Jurkat, Clone E6-1 (cell line): ENCODE results near the gene ZNF219.

ENCODE experiments used
- DNase-seq: peaks from one replicate; pipeline ENCODE4 v3.0.0-alpha.2; 2011; ENCODE audit warnings: low read depth, low spot score
- H3K4me3 ChIP-seq: 2 replicates; pipeline ENCODE4 v1.5.1; 2011; ENCODE audit warnings: mild to moderate bottlenecking, low read length, control low read depth, moderate library complexity

Gene ZNF219

GRCh38 chr14:21072031-21072473 is 26.4 kb downstream of the ZNF219 start:
- no peak for DNase-seq
- no peak overlapping the region for H3K4me3 ChIP-seq

DNA sequence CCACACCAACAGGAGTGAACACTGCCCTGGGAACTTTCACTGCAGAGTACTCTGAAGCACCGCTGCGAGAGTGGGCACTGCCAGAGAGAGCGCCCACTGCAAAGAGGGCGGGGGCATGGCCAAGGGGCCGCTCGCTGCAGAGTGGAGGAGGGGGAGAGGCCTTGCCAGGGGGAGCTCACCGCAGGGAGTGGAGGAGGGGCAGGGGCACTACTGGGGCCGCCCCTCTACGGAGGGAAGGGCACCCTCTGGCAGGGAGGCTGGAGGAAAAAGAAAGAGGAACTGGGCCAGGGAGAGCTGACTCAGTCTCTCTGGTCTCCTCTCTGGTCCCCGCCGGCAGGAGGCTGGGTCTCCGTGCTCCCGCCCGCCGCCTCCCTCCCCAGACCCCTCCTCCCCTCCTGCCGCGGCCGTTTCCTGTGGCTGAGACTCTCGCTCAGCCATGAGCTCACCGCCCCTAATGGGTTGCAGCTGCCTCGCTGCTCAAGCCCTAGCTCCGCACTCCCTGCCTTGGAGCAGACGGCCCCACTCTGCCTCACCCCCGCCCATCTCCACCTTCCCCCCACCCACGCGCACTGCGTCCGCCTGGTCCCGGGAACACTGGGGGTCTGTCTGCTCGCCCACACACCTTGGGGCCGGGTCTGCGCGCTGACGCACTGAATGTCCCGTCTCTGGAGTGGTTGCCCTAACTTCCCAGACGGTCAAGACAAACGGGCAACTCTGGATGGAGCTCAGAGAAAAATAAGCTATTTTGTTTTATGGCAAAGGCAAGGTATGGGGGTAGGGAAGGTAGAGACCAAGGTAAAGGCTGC is 27.0 kb downstream of the ZNF219 start:
- DNase-seq: peak; percentile 20
- peak overlapping the region; percentile 35 for H3K4me3 ChIP-seq

DNA sequence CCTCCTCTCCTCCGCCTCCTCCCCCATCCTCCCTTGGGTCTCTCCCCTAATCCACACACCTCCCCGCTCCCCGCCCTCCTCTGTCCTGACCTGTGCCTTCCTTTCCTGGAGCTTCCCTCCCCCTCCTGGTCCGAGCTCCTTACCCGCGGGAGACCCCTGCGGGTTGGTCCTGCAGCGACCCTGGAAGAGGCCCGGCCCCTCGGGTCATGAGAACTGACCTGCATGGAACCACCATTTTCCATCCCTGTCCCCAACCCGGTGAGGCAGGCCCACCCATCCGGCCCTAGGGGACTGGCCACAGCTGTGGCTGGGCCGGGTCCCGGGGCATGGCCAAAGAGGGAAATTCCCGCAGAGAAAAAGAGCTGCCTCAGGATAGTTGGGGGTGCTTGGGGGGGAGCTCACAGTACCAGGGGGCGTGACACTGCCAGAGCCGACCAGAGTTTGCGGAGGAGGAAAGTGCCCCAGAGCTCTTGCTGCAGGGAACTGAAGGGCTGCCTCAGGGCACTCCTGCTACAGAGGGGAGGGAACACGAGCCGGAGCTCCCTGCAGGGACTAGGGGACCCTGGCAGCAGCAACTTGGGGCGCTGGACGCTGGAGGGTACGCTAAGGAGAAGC is 27.7 kb downstream of the ZNF219 start:
- H3K4me3 ChIP-seq: peak overlapping the region; percentile 35
- DNase-seq: no peak

GRCh38 chr14:21070083-21070609 is 28.3 kb downstream of the ZNF219 start, which contains the start of gene ARHGEF40:
TSS of gene ARHGEF40 (plus strand) at chr14:21070304. CDS start at chr14:21070397, 93 bp downstream.
- no peak for DNase-seq
- peak within 1 kb of the TSS; percentile 35 for H3K4me3 ChIP-seq

GRCh38 chr14:21069388-21070082 is 28.9 kb downstream of the ZNF219 start:
- peak overlapping the region; percentile 13; the same call in 1 of the 2 replicates for H3K4me3 ChIP-seq
- DNase-seq: no peak

DNA sequence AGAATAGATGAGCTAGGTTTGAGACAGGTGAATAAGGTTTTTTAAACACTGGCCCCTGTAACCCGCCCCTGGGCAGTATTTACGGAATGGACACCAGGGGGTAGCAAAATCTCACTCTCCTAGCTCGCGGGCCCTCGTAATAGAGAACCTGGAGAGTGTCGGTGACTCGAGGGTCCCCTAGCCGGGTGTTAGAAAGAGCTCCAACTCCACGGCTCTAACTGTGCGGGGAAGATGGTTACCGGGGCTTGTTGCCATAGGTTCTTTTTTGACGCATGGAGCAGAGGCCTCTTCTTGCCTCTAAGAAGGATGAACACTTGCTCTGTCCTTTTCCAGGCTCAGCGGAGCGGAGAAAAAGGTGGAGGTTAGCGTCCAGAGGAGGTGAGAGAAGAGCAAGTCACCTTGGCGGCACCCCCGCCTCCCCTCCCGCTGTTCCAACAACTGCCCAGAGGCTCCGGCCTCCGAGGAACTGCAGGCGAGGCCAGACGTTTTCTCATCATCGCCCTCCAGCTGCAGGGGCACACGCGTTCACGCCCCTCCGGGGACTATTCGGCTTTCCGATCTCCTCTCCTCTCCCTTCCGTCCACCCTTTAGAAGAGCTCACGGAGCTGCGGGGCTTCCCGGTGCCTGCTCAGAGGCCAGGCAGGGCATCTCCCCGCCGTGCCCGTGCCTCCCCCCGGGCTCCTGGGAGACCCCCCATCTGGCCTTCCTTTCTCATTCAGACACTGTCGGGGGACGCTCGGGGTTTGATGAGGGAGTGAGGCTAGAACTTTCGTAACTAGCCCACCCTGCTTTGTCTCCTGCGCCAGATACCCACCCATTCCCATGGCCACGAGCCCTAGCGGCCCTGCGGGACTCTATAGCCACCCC is 29.7 kb downstream of the ZNF219 start:
- peak; percentile 20 for DNase-seq
- no peak overlapping the region for H3K4me3 ChIP-seq

DNA sequence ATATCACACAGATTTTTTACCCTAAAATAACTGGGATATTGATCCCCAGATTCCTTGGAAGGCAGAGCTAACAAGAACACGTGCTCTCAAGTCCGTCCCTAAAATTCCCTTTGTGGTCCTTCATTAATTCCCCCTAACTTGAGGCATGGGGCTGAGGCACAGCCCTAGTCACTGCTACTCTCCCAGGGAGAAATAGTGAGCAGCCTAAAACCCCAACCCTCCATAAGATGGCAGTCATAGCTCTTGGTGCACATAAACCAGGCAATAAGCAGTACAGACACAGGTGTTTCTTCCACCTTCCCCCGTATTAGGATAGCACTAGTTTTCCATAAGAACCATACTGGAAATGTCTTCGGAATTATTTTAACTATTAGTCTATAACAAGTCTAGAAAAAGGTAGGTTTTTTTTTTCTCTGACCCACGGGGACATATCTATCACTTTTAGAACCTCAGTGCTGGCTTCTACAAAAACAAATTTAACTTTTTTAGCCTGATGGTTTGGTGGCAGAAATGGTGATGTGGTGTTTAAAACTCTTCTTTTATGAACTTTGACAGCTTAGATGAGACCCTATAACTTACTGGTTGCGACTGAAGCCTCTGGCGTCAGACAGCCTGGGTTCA is 31.5 kb downstream of the ZNF219 start:
- DNase-seq: peak; percentile 10
- no peak overlapping the region for H3K4me3 ChIP-seq

- H3K4me3 ChIP-seq: no peak overlapping the region
- no peak for DNase-seq
Measured at GRCh38 chr14:21063479-21063878, 35.0 kb downstream of the ZNF219 start.

GRCh38 chr14:21061347-21061668 is 37.1 kb downstream of the ZNF219 start:
- no peak for DNase-seq
- no peak overlapping the region for H3K4me3 ChIP-seq

DNA sequence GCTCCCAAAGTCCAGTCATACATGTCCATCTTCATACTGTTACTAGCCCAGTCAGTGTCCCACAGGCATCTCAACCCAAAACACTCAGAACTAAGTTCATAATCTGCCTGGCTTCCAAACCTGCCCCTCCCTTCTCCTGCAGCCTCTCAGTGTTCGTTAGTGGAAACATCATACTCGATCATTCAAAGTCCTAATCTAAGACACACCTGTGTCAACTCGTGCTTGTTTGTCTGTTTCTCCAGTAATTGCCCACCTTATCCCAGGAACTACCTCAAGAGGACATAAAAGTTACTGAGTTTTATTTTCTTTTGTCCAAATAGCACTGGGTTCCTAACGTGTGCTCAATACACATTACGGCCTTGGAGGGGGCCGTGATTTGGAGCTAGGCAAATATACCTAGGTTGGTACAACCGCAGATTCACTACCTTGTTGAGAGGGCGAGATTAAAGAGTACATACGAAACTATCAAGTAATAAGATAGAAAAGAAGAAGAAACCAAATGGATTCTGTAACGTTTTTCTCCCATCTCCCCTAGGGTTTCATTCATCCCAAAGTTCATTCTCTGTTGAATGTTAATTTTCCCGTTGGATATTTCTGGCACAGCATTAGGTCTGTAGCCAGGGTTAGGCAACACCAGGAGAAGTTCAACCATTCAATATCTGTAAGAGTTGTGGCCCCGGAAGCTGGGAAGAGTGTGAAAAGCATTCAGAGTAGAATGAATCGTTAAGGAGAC is 37.7 kb downstream of the ZNF219 start:
- DNase-seq: no peak

DNA sequence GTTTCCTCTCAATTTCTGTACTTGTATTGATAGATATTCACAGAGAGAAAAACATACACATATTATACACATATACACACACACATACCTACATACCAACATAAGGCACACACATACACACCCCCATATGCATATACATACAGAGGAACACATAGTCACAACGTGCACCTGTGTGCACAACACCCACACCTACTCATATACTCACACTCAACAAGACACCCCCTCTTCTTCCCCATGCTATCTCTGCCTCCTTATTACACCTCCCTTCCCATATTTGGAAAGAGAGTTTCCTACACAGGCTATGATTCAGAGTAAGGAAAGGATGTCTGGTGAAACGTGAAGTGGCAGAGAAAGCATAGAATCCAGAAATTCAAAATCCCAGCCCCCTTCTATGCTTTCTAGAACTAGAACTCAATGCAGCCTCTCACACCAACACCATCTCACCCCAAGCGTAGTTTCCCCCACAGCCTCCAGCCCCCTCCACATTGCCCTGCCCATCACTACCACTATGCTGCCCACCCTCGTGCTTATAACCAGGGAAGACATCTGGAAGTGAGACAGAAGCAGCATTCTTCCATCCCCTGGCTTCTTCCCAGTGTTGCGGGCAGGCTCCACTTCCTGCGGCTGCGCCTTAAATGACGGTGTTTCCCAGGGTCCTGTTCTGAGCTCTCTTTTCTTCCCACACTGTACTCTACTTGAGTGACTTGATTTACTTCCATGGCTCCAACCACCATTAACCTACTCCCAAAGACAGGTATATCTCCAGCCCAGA is 38.4 kb downstream of the ZNF219 start:
- no peak for DNase-seq
- no peak overlapping the region for H3K4me3 ChIP-seq

More for the DNA sequence above, 37.7 kb downstream of the ZNF219 start:
- no peak overlapping the region for H3K4me3 ChIP-seq

DNA sequence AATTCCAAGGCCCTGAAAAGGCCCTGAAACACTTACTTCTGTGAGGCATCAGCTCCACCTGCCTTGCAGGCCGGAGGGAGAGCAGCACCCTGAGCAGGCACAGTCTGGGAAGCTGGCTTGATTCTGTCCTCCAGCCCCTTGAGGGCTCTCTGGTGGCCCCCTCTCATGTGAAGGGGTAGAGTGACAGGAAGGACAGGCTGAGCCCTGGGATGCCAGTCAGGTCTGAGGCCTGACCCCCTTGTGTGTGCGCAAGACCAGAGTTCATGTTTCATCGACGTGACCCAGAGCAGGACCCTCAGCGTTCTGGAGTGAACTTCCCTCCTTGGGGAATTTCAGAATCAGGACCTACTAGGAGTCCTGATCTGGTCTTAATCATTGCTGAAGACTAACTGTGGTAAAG is 39.6 kb downstream of the ZNF219 start:
- no peak overlapping the region for H3K4me3 ChIP-seq
- DNase-seq: no peak

DNA sequence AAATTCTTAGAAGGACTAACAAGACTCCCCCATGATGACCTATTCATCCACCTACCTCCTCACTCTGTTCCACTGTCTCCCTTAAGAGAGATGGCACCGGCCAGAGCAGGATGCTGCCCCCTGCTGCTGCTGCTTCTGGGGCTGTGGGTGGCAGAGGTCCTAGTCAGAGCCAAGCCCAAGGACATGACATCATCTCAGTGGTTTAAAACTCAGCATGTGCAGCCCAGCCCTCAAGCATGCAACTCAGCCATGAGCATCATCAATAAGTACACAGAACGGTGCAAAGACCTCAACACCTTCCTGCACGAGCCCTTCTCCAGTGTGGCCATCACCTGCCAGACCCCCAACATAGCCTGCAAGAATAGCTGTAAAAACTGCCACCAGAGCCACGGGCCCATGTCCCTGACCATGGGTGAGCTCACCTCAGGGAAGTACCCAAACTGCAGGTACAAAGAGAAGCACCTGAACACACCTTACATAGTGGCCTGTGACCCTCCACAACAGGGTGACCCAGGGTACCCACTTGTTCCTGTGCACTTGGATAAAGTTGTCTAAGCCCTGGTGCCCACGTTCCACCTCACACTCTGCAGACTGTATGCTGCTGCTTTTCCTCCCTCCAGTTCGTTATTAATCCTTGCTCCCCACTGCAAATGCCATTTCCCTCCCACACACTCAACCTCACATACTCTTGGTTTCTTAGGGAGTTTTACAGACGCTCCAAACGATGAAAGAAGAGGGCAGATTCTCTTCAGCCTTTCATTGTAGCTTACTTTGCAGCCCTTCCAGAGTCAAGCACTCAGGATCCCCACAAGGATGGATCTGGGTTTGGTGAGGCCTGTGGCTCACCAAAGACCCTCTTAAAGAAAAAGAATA is 40.4 kb downstream of the ZNF219 start, which contains the start of gene RNASE8:
TSS of gene RNASE8 (plus strand) at position 20 of the 873 bp plus-strand sequence. CDS start at position 91, 71 bp downstream.
- H3K4me3 ChIP-seq: no peak within 1 kb of the TSS
- DNase-seq: no peak

DNA sequence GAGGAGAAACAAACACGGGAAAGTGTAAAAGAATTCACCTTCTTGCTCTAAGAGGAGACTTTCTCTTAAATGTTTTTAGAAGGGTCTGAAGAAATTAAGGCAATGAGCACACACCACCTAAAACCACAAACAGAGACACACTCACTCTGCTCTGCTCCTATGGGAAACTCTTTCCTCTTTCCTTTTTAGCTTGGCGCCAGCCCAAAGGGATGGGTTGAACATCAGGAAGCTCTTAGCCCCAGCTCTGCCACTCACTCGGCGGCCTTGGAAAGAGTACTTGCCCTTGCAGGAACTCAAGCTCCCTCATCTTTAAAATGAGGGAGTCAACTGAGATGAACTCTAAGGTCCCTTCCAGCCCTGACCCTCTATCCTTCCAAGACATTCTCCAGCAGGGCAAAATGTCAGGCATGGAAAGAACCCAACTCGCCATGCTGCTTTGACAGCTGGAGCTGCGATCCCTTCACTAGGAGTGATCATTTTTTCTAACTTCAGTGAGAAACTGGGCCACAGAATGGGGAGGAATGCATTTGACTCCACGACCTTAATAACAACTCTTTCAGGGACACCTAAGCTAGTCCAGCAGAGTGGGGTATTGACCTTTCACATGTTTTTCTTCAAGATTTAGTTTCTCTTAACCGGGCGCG is 41.8 kb downstream of the ZNF219 start:
- H3K4me3 ChIP-seq: no peak overlapping the region
- DNase-seq: no peak

DNA sequence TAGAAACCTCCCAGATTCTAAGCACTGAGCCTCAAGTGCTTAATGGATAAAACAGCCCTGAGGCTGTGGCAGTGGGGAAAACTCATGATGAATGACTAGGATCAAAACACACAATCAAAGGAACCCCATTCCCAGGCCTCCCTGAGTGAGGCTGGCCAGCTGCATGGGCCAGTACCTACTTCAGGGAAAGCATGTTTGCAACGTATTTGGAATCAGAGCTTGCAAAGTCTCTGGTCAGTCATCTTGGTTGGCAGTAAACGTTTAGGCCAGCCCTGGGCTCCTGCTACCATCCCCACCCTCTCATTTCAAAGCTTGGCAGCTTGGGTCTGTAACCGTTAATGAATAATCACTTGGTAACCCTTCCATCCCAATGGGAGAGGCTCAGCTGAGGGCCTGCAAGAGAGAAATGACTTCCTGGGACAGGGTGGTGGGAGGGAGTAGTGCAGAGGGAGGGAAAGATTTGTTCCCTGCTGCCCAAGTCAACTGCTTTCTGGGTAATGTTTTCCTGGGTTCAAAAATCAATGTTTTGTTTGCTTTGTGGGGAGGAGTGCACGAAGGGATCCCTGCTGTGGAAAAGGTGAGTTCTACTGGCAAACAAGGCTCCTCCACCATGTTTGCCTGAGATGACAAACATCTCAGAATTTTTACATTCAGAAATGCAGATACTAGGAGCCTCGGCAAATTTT is 42.9 kb downstream of the ZNF219 start:
- H3K4me3 ChIP-seq: no peak overlapping the region
- no peak for DNase-seq
